GM21360 (cell line): ENCODE data around the gene CRELD2.

ENCODE experiments used
- ATAC-seq: cut with Tn5 transposase; IDR thresholded peaks from one replicate; pipeline ENCODE4 v1.9.1; 2021; ENCODE audit warnings: mild to moderate bottlenecking, moderate library complexity; ENCODE audit not compliant: unreplicated experiment

Gene CRELD2

GRCh38 chr22:49928555-49929210 lies 10.2 kb downstream of the CRELD2 start:
- ATAC-seq = no peak

GRCh38 chr22:49929211-49929979 lies 11.0 kb downstream of the CRELD2 start:
- no peak for ATAC-seq

GRCh38 chr22:49929994-49930575 lies 11.7 kb downstream of the CRELD2 start:
- no peak for ATAC-seq

- no peak for ATAC-seq
Observed at GRCh38 chr22:49930596-49931412, 12.4 kb downstream of the CRELD2 start.

- no peak for ATAC-seq
Observed at GRCh38 chr22:49933236-49934159, 15.1 kb downstream of the CRELD2 start.

- no peak for ATAC-seq
Observed at GRCh38 chr22:49934160-49934890, 15.9 kb downstream of the CRELD2 start.

GRCh38 chr22:49934891-49935557 lies 16.6 kb downstream of the CRELD2 start:
- no peak for ATAC-seq

- no peak for ATAC-seq
Observed at GRCh38 chr22:49935561-49935960, 17.1 kb downstream of the CRELD2 start.

GRCh38 chr22:49936018-49936972 lies 17.9 kb downstream of the CRELD2 start:
- ATAC-seq = peak; percentile 71

- ATAC-seq = no peak
Observed at GRCh38 chr22:49936973-49937757, 18.7 kb downstream of the CRELD2 start.

GRCh38 chr22:49937758-49938564 lies 19.5 kb downstream of the CRELD2 start:
- ATAC-seq = no peak

GRCh38 chr22:49938565-49939136 lies 20.2 kb downstream of the CRELD2 start:
- no peak for ATAC-seq

- no peak for ATAC-seq
Observed at GRCh38 chr22:49941507-49942316, 23.3 kb downstream of the CRELD2 start.

- ATAC-seq = no peak
Observed at GRCh38 chr22:49942565-49943404, 24.4 kb downstream of the CRELD2 start.
